Neural progenitor cell (in vitro differentiated cells): ENCODE results near the gene NPY2R.

Experiments used
- CTCF ChIP-seq: fragments of 200-600 bp; sonication (generic); IDR thresholded peaks from 2 replicates; pipeline ENCODE4 v1.5.1; 2017; ENCODE audit warnings: antibody characterized with exemption, mild to moderate bottlenecking
- EZH2 ChIP-seq: fragments of 200-600 bp; sonication (generic); IDR thresholded peaks from 2 replicates; pipeline ENCODE4 v1.6.1; 2017; ENCODE audit warnings: antibody characterized with exemption, mild to moderate bottlenecking, moderate library complexity
- EZH2phosphoT487 ChIP-seq: fragments of 200-600 bp; sonication (generic); IDR thresholded peaks from 2 replicates; pipeline ENCODE4 v1.6.1; 2017; ENCODE audit warnings: antibody characterized with exemption

DNA sequence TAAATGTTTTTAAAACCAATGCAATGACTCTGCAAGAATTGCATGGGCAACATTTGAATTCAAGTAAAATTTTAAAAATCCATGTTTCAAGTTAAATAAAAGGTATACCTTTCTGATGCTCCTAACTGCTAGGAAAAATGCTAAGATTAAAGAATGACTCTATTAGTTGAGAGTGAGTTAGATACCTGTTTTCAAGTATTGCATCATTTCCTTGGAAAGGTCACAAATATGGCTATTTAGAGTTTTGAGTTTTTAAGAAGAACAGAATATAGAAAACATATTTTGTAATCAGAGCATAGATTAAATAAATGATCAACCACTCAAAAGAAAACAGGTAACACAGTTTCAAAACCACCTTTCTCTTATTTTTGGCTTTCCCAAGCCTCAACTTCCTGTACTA, 18.3 kb upstream of the NPY2R start:
- TF ChIP-seq EZH2 (no peak), CTCF (no peak), EZH2phosphoT487 (no peak)
